NT2/D1 (cell line): ENCODE measurements around the gene SGTA.

Experiments used
- SUZ12 ChIP-seq: IDR thresholded peaks from 2 replicates; pipeline ENCODE4 v1.6.1; 2011; ENCODE audit not compliant: insufficient read length, insufficient read depth; ENCODE audit errors: extremely low read depth
- YY1 ChIP-seq: IDR thresholded peaks from 2 replicates; pipeline ENCODE4 v1.6.1; 2011; ENCODE audit not compliant: insufficient read length, insufficient read depth

GRCh38 chr19:2785244-2785997 lies 2.3 kb upstream of the SGTA start, which contains the start of gene THOP1:
- TF ChIP-seq SUZ12 (no peak), YY1 (no peak)
